ENCODE data around the gene LCE1B. TPM values are rescaled to one million over a fixed set of nuclear protein-coding genes. Genes with fewer than 3 reads are reported as not detected.

Gene LCE1B, protein sequence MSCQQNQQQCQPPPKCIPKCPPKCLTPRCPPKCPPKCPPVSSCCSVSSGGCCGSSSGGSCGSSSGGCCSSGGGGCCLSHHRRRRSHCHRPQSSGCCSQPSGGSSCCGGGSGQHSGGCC
- not detected for polyA plus RNA-seq (2013)

DNA sequence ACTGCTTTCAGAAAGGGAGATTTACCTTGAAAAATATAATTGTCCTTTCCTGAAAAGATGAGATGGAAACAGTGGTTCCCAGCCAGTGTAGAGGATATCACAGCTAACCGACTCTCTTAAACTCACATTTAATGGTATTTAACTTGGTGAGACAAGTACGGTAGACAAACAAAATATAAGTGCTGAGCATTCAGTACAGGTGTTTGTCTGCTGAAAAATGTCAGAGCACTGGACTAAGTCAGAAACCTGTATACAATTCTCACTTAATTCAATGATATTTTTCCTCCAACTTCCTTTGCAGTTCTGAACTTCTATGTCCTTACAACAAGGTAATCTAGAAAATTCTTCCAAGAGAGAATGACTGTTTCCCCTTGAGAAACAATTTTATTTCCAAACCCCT is at the start of gene LCE1B:
Gene LCE1B, plus strand, starts transcription at position 301 of the 400 bp plus-strand sequence. CDS start 476 bp downstream, outside the sequence.
- Histone ChIP-seq H3K4me1 (ENCODE audit: control extremely low read depth in 1 of 4, control insufficient read depth in 4 of 4, insufficient read depth in 4 of 4, low read length in 3 of 4) (no peaks in the 10 kb centered on the region), H3K4me3 (ENCODE audit: control insufficient read depth in 1 of 7, extremely low read depth in 1 of 7, insufficient read depth in 4 of 7, low read depth in 2 of 7, low read length in 6 of 7) (no peak within 1 kb of the TSS), H3K36me3 (ENCODE audit: control insufficient read depth in 4 of 4, insufficient read depth in 4 of 4, low read length in 3 of 4) (no peaks in the 10 kb centered on the region), H3K9me3 (ENCODE audit: control extremely low read depth in 1 of 5, control insufficient read depth in 4 of 5, insufficient read depth in 2 of 5, low read depth in 1 of 5, low read length in 4 of 5) (no peaks in the 10 kb centered on the region), H3K27me3 (replicated peaks in 2 of 5; ENCODE audit: control insufficient read depth in 4 of 5, insufficient read depth in 5 of 5, low read length in 4 of 5) (peaks cover 0 to 6% (median 2%) of the 10 kb centered on the region in 5 experiments), H3K27ac (ENCODE audit: insufficient read depth in 1 of 2, low read depth in 1 of 2, low read length in 2 of 2, poor library complexity in 1 of 2, severe bottlenecking in 2 of 2) (no peak within 1 kb of the TSS)
- DNase-seq = no peak
- 100% methylated on average over 2 of the region's 2 CpGs for WGBS (ENCODE audit: insufficient coverage)
- CTCF ChIA-PET = no interaction called here
- POLR2A ChIA-PET = no interaction called here

DNA sequence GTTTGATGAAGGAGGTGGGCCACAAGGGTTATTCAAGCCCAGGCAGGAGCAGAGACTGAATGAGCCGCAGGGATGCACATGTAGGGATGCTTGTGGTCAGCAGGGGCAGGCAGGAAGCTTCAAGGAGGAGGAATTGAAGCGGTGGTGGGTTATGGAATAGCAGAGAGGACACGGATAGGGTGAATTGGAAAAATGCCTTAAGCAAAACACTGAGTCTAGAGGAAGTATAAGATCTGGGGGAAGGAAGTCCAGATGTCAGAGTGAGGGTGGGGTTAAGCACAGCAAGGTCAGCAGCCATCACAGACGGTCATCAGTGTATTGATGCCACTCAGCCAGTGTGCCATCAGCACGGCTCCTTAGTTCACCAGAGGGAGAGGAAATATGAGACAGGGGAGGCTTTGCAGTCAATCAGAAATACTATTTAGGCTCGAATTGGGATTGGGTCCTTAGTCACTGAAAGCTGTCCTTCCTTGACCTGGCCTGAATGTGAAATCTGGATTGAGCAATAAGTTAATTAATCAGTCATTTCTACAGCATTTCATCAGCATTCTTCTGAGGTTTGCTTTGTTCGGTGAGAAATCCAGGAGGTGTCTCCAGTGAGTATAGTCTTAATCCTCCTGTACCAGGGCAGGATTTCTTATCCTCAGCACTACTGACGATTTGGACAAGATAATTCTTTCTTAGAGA is 42.8 kb upstream of the LCE1B start:
- Histone ChIP-seq H3K4me3 (ENCODE audit: control insufficient read depth in 1 of 7, extremely low read depth in 1 of 7, insufficient read depth in 4 of 7, low read depth in 2 of 7, low read length in 6 of 7) (no peak overlapping the region), H3K36me3 (ENCODE audit: control insufficient read depth in 4 of 4, insufficient read depth in 4 of 4, low read length in 3 of 4) (no peaks in the 10 kb centered on the region), H3K9me3 (ENCODE audit: control extremely low read depth in 1 of 5, control insufficient read depth in 4 of 5, insufficient read depth in 2 of 5, low read depth in 1 of 5, low read length in 4 of 5) (peaks cover 0 to 3% (median 0%) of the 10 kb centered on the region in 5 experiments), H3K4me1 (ENCODE audit: control extremely low read depth in 1 of 4, control insufficient read depth in 4 of 4, insufficient read depth in 4 of 4, low read length in 3 of 4) (no peaks in the 10 kb centered on the region), H3K27ac (ENCODE audit: insufficient read depth in 1 of 2, low read depth in 1 of 2, low read length in 2 of 2, poor library complexity in 1 of 2, severe bottlenecking in 2 of 2) (no peak overlapping the region), H3K27me3 (replicated peaks in 2 of 5; ENCODE audit: control insufficient read depth in 4 of 5, insufficient read depth in 5 of 5, low read length in 4 of 5) (peaks cover 0 to 4% (median 0%) of the 10 kb centered on the region in 5 experiments)
- ChIA-PET CTCF (no interaction called here), POLR2A (no interaction called here)
- 74% methylated on average over 5 of the region's 8 CpGs for WGBS (ENCODE audit: insufficient coverage)
- no peak for DNase-seq

DNA sequence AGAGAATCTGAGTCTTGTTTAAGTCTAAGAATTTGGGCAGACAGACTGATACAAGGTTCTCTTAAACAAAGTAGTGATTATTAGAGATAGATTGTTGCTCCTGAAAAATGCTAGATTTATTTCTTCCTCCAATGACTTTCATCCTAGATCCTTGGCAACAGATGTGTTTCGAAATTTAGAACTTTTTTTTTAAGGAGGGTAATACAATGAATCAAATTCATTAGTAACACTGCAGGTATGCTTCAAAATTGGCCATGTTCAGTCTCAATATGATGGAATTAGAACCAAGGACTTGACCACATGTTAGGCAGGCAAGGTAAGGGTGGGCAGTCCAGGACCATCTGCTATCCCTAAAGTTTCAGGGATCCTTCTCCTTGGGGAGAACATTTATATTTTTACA is 41.4 kb upstream of the LCE1B start:
- Histone ChIP-seq H3K27me3 (replicated peaks in 2 of 5; ENCODE audit: control insufficient read depth in 4 of 5, insufficient read depth in 5 of 5, low read length in 4 of 5) (peaks cover 0 to 4% (median 0%) of the 10 kb centered on the region in 5 experiments), H3K36me3 (ENCODE audit: control insufficient read depth in 4 of 4, insufficient read depth in 4 of 4, low read length in 3 of 4) (no peaks in the 10 kb centered on the region), H3K27ac (ENCODE audit: insufficient read depth in 1 of 2, low read depth in 1 of 2, low read length in 2 of 2, poor library complexity in 1 of 2, severe bottlenecking in 2 of 2) (no peak overlapping the region), H3K4me1 (ENCODE audit: control extremely low read depth in 1 of 4, control insufficient read depth in 4 of 4, insufficient read depth in 4 of 4, low read length in 3 of 4) (no peaks in the 10 kb centered on the region), H3K9me3 (ENCODE audit: control extremely low read depth in 1 of 5, control insufficient read depth in 4 of 5, insufficient read depth in 2 of 5, low read depth in 1 of 5, low read length in 4 of 5) (peaks cover 0 to 3% (median 0%) of the 10 kb centered on the region in 5 experiments), H3K4me3 (ENCODE audit: control insufficient read depth in 1 of 7, extremely low read depth in 1 of 7, insufficient read depth in 4 of 7, low read depth in 2 of 7, low read length in 6 of 7) (no peak overlapping the region)
- DNase-seq = no peak
- no CpG with 5 or more reads among the region's 1 CpG for WGBS (ENCODE audit: insufficient coverage)
- ChIA-PET POLR2A (no interaction called here), CTCF (no interaction called here)

DNA sequence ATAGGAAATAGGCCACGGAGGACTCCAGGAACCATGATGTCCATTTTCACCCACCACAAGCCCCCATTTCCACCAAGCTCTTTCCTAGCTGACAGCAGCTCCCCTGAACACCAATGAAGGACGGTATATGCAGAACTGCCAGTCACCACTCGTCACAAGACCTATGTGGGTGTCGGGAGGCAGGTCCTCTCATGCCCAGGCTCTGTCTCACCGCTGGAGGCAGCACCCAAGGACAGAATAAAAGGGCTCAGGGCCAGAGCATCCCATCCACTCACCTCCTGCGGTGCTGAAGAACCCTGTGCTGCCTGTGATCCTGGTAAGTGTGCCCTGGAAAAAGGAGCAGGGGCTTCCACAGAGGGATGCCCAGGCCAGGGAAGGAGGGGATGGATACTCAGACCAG is 36.9 kb upstream of the LCE1B start, which contains the start of gene LCE1F:
Gene LCE1F, plus strand, starts transcription at position 266 of the 400 bp plus-strand sequence. CDS start 1,232 bp downstream, outside the sequence.
- H3K27me3 ChIP-seq (replicated peaks in 2 of 5; ENCODE audit: control insufficient read depth in 4 of 5, insufficient read depth in 5 of 5, low read length in 4 of 5) = peaks cover 0 to 13% (median 3%) of the 10 kb centered on the region in 5 experiments
- no peak for DNase-seq
- no peaks in the 10 kb centered on the region for H3K4me1 ChIP-seq (ENCODE audit: control extremely low read depth in 1 of 4, control insufficient read depth in 4 of 4, insufficient read depth in 4 of 4, low read length in 3 of 4)
- WGBS (ENCODE audit: insufficient coverage) = 93% methylated on average over 6 of the region's 6 CpGs
- no peak within 1 kb of the TSS for H3K27ac ChIP-seq (ENCODE audit: insufficient read depth in 1 of 2, low read depth in 1 of 2, low read length in 2 of 2, poor library complexity in 1 of 2, severe bottlenecking in 2 of 2)
- H3K36me3 ChIP-seq (ENCODE audit: control insufficient read depth in 4 of 4, insufficient read depth in 4 of 4, low read length in 3 of 4) = no peaks in the 10 kb centered on the region
- H3K9me3 ChIP-seq (ENCODE audit: control extremely low read depth in 1 of 5, control insufficient read depth in 4 of 5, insufficient read depth in 2 of 5, low read depth in 1 of 5, low read length in 4 of 5) = peaks cover 0 to 1% (median 0%) of the 10 kb centered on the region in 5 experiments
- H3K4me3 ChIP-seq (ENCODE audit: control insufficient read depth in 1 of 7, extremely low read depth in 1 of 7, insufficient read depth in 4 of 7, low read depth in 2 of 7, low read length in 6 of 7) = no peak within 1 kb of the TSS
- ChIA-PET POLR2A (no interaction called here), CTCF (no interaction called here)

DNA sequence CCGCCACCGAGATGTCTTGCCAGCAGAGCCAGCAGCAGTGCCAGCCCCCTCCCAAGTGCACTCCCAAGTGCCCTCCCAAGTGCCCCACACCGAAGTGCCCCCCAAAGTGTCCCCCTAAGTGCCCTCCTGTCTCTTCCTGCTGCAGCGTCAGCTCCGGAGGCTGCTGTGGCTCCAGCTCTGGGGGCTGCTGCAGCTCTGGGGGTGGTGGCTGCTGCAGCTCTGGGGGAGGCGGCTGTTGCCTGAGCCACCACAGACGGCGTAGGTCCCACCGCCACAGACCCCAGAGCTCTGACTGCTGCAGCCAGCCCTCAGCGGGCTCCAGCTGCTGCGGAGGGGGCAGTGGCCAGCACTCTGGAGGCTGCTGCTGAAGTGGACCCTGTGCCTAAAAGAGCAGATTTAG is 35.4 kb upstream of the LCE1B start:
- Histone ChIP-seq H3K9me3 (ENCODE audit: control extremely low read depth in 1 of 5, control insufficient read depth in 4 of 5, insufficient read depth in 2 of 5, low read depth in 1 of 5, low read length in 4 of 5) (peaks cover 0 to 1% (median 0%) of the 10 kb centered on the region in 5 experiments), H3K4me1 (ENCODE audit: control extremely low read depth in 1 of 4, control insufficient read depth in 4 of 4, insufficient read depth in 4 of 4, low read length in 3 of 4) (no peaks in the 10 kb centered on the region), H3K27me3 (replicated peaks in 2 of 5; ENCODE audit: control insufficient read depth in 4 of 5, insufficient read depth in 5 of 5, low read length in 4 of 5) (peaks cover 0 to 13% (median 0%) of the 10 kb centered on the region in 5 experiments), H3K4me3 (ENCODE audit: control insufficient read depth in 1 of 7, extremely low read depth in 1 of 7, insufficient read depth in 4 of 7, low read depth in 2 of 7, low read length in 6 of 7) (no peak overlapping the region), H3K36me3 (ENCODE audit: control insufficient read depth in 4 of 4, insufficient read depth in 4 of 4, low read length in 3 of 4) (no peaks in the 10 kb centered on the region), H3K27ac (ENCODE audit: insufficient read depth in 1 of 2, low read depth in 1 of 2, low read length in 2 of 2, poor library complexity in 1 of 2, severe bottlenecking in 2 of 2) (no peak overlapping the region)
- DNase-seq = no peak
- ChIA-PET CTCF (no interaction called here), POLR2A (no interaction called here)
- 85% methylated on average over 11 of the region's 11 CpGs for WGBS (ENCODE audit: insufficient coverage)

DNA sequence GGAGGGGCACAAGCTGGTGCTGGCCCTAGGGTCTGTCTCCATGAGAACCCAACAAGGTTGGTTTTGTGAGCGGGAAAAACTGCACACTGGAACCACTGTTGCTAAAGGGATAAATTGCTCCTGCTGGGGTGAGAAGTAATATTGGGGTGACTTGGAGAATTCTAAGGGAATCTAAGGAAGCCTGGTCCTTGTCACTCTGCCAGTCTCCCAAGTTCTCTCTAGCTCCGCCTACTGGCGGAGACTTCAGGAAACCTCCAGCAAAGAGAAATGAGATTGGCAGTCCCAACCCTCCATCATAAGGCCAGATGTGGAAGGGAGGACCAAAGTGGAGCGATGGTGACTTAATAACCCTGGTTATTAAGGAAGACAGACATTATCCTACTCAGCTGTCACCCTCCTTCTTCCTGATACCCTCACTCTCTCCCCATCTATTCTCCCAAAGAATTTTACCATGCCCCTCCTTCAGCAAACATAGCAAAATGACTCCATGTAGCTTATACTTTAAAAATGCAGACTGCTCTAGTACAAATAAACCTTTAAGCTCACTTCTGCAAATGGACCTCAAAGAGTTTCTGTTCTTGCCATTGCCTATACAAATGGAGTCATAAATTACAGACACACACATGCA is 34.1 kb upstream of the LCE1B start:
- 83% methylated on average over 1 of the region's 4 CpGs for WGBS (ENCODE audit: insufficient coverage)
- H3K36me3 ChIP-seq (ENCODE audit: control insufficient read depth in 4 of 4, insufficient read depth in 4 of 4, low read length in 3 of 4) = no peaks in the 10 kb centered on the region
- no peaks in the 10 kb centered on the region for H3K4me1 ChIP-seq (ENCODE audit: control extremely low read depth in 1 of 4, control insufficient read depth in 4 of 4, insufficient read depth in 4 of 4, low read length in 3 of 4)
- no peak overlapping the region for H3K4me3 ChIP-seq (ENCODE audit: control insufficient read depth in 1 of 7, extremely low read depth in 1 of 7, insufficient read depth in 4 of 7, low read depth in 2 of 7, low read length in 6 of 7)
- no peak overlapping the region for H3K27ac ChIP-seq (ENCODE audit: insufficient read depth in 1 of 2, low read depth in 1 of 2, low read length in 2 of 2, poor library complexity in 1 of 2, severe bottlenecking in 2 of 2)
- POLR2A ChIA-PET = no interaction called here
- no peak for DNase-seq
- H3K27me3 ChIP-seq (replicated peaks in 2 of 5; ENCODE audit: control insufficient read depth in 4 of 5, insufficient read depth in 5 of 5, low read length in 4 of 5) = peaks cover 0 to 13% (median 0%) of the 10 kb centered on the region in 5 experiments
- no peaks in the 10 kb centered on the region for H3K9me3 ChIP-seq (ENCODE audit: control extremely low read depth in 1 of 5, control insufficient read depth in 4 of 5, insufficient read depth in 2 of 5, low read depth in 1 of 5, low read length in 4 of 5)
- CTCF ChIA-PET = no interaction called here

DNA sequence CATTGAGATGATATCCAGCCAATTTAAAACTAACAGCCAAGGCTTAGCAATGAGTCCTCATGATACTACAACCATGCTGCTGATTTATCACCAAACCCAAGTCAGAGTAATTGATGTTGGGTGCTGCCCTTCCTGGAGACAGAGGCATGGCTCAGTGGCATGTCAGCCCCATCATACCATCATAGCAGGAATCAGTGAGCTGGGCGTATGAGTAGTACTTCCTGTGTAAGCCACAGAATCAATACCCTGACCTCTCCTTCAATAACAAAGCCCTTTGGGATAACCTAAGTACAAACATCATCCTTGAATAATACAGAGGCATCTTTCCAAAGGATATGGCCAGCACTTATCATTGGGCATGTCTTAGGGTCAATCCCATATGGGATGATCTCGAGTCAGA is 28.7 kb upstream of the LCE1B start:
- DNase-seq = no peak
- H3K36me3 ChIP-seq (ENCODE audit: control insufficient read depth in 4 of 4, insufficient read depth in 4 of 4, low read length in 3 of 4) = no peaks in the 10 kb centered on the region
- H3K4me3 ChIP-seq (ENCODE audit: control insufficient read depth in 1 of 7, extremely low read depth in 1 of 7, insufficient read depth in 4 of 7, low read depth in 2 of 7, low read length in 6 of 7) = no peak overlapping the region
- H3K27ac ChIP-seq (ENCODE audit: insufficient read depth in 1 of 2, low read depth in 1 of 2, low read length in 2 of 2, poor library complexity in 1 of 2, severe bottlenecking in 2 of 2) = no peak overlapping the region
- CTCF ChIA-PET = no interaction called here
- no peaks in the 10 kb centered on the region for H3K9me3 ChIP-seq (ENCODE audit: control extremely low read depth in 1 of 5, control insufficient read depth in 4 of 5, insufficient read depth in 2 of 5, low read depth in 1 of 5, low read length in 4 of 5)
- 80% methylated on average over 1 of the region's 2 CpGs for WGBS (ENCODE audit: insufficient coverage)
- no peaks in the 10 kb centered on the region for H3K4me1 ChIP-seq (ENCODE audit: control extremely low read depth in 1 of 4, control insufficient read depth in 4 of 4, insufficient read depth in 4 of 4, low read length in 3 of 4)
- POLR2A ChIA-PET = no interaction called here
- peaks cover 0 to 18% (median 2%) of the 10 kb centered on the region in 5 experiments for H3K27me3 ChIP-seq (replicated peaks in 2 of 5; ENCODE audit: control insufficient read depth in 4 of 5, insufficient read depth in 5 of 5, low read length in 4 of 5)
